ENCODE data around the gene CHRNA9. TPM values are rescaled to one million over a fixed set of nuclear protein-coding genes. Genes with fewer than 3 reads are reported as not detected.

CHRNA9 gene, protein sequence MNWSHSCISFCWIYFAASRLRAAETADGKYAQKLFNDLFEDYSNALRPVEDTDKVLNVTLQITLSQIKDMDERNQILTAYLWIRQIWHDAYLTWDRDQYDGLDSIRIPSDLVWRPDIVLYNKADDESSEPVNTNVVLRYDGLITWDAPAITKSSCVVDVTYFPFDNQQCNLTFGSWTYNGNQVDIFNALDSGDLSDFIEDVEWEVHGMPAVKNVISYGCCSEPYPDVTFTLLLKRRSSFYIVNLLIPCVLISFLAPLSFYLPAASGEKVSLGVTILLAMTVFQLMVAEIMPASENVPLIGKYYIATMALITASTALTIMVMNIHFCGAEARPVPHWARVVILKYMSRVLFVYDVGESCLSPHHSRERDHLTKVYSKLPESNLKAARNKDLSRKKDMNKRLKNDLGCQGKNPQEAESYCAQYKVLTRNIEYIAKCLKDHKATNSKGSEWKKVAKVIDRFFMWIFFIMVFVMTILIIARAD
- not detected for total RNA-seq
- not detected for polyA plus RNA-seq
- long read RNA-seq, donor 1 = 0 reads
- long read RNA-seq, donor 2 = 0 reads
- long read RNA-seq, donor 3 = 0 reads

GRCh38 chr4:40334591-40335524 lies at the start of gene CHRNA9:
Gene CHRNA9 (plus strand): TSS chr4:40335333. CDS start chr4:40335468, 135 bp downstream.
- Histone ChIP-seq H3K4me3 (no peak within 1 kb of the TSS), H3K4me1 (no peaks in the 10 kb centered on the region), H3K27ac (no peak within 1 kb of the TSS), H3K9me3 (no peaks in the 10 kb centered on the region), H3K27me3 (peaks cover 0 to 11% (median 0%) of the 10 kb centered on the region in 9 donors), H3K36me3 (no peaks in the 10 kb centered on the region)
- DNase-seq (no peak), ATAC-seq (no peak)
- WGBS, 4 donors = 60 to 65% (median 64%) methylated on average over 12 of the region's 12 CpGs
- intact Hi-C loops (cut with DNase I) = no loop called here
- TF ChIP-seq, protein P1, sequence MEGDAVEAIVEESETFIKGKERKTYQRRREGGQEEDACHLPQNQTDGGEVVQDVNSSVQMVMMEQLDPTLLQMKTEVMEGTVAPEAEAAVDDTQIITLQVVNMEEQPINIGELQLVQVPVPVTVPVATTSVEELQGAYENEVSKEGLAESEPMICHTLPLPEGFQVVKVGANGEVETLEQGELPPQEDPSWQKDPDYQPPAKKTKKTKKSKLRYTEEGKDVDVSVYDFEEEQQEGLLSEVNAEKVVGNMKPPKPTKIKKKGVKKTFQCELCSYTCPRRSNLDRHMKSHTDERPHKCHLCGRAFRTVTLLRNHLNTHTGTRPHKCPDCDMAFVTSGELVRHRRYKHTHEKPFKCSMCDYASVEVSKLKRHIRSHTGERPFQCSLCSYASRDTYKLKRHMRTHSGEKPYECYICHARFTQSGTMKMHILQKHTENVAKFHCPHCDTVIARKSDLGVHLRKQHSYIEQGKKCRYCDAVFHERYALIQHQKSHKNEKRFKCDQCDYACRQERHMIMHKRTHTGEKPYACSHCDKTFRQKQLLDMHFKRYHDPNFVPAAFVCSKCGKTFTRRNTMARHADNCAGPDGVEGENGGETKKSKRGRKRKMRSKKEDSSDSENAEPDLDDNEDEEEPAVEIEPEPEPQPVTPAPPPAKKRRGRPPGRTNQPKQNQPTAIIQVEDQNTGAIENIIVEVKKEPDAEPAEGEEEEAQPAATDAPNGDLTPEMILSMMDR (IDR thresholded peaks at IDR 0.05) = no peak
- TF ChIP-seq POLR2A (IDR thresholded peaks at IDR 0.05) = no peak

- DNase-seq (no peak), ATAC-seq (no peak)
- WGBS, 4 donors = 74 to 88% (median 84%) methylated on average over 5 of the region's 5 CpGs
- Histone ChIP-seq H3K4me3 (no peak overlapping the region), H3K27ac (no peak overlapping the region), H3K36me3 (no peaks in the 10 kb centered on the region), H3K4me1 (peaks cover 0 to 15% (median 0%) of the 10 kb centered on the region in 12 donors), H3K9me3 (no peaks in the 10 kb centered on the region), H3K27me3 (peaks cover 0 to 3% (median 0%) of the 10 kb centered on the region in 9 donors)
- TF ChIP-seq POLR2A (IDR thresholded peaks at IDR 0.05) = no peak
- TF ChIP-seq, protein P1 (IDR thresholded peaks at IDR 0.05) = no peak
- intact Hi-C loops (cut with DNase I) = no loop called here
These were observed 49.4 kb upstream of the CHRNA9 start for GRCh38 chr4:40285692-40286091.

DNA sequence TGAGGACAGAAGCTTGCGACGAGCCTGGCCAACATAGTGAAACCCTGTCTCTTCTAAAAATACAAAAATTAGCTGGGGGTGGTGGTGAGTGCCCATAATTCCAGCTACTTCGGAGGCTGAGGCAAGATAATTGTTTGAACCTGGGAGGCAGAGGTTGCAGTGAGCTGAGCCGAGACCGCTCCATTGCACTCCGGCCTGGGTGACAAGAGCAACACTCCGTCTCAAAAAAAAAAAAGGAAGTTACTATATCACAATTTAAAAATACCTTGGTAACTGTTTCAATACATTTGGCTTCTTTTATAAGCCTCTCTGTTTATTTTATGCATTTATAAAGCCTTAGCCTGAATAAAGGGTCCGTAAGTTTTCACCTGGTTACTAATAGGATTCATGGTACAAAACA lies 46.6 kb upstream of the CHRNA9 start:
- Histone ChIP-seq H3K9me3 (no peaks in the 10 kb centered on the region), H3K4me3 (no peak overlapping the region), H3K27ac (no peak overlapping the region), H3K27me3 (peaks cover 0 to 3% (median 0%) of the 10 kb centered on the region in 9 donors), H3K36me3 (no peaks in the 10 kb centered on the region), H3K4me1 (peaks cover 0 to 18% (median 0%) of the 10 kb centered on the region in 12 donors)
- DNase-seq (no peak), ATAC-seq (no peak)
- TF ChIP-seq POLR2A (IDR thresholded peaks at IDR 0.05) = no peak
- TF ChIP-seq, protein P1 (IDR thresholded peaks at IDR 0.05) = no peak
- intact Hi-C loops (cut with DNase I) = no loop called here
- 84 to 87% (median 85%) methylated on average over 8 of the region's 8 CpGs for WGBS, 4 donors

Measured in heart left ventricle (tissue), 16 donors.